Lung (tissue), 12 donors: ENCODE data around the gene DYNLL2. TPM values are rescaled to one million over a fixed set of nuclear protein-coding genes. Genes with fewer than 3 reads are reported as not detected.

ENCODE experiments used
- ATAC-seq: fragments of 200-7000 bp; cut with Tn5 transposase; one replicate; pipeline ENCODE4 v1.9.1; 2020; ENCODE audit warnings: moderate number of reproducible peaks; ENCODE audit not compliant: insufficient read depth, low FRiP score
- DNase-seq, 3 donors: peaks; one replicate each; pipeline ENCODE4 v3.0.0-alpha.2; 2013 to 2017
- H3K27ac ChIP-seq, 2 donors: one replicate each; pipeline ENCODE4 v1.5.1; 2013; ENCODE audit warnings: mild to moderate bottlenecking in 2 of 2, moderate library complexity in 2 of 2, control low read depth in 1 of 2, inconsistent platforms in 1 of 2, low read depth in 1 of 2, low read length in 1 of 2
- H3K27me3 ChIP-seq, 3 donors: one replicate each; pipeline ENCODE4 v1.5.1; 2013; ENCODE audit warnings: low read length in 2 of 3; ENCODE audit not compliant: control insufficient read depth in 3 of 3, insufficient read depth in 3 of 3
- H3K36me3 ChIP-seq, 4 donors: one replicate each; pipeline ENCODE4 v1.5.1; 2013; ENCODE audit warnings: low read length in 4 of 4, mild to moderate bottlenecking in 1 of 4, moderate library complexity in 1 of 4; ENCODE audit not compliant: control insufficient read depth in 4 of 4, insufficient read depth in 4 of 4
- H3K4me1 ChIP-seq, 5 donors: one replicate each; pipeline ENCODE4 v1.5.1; 2013; ENCODE audit warnings: low read length in 5 of 5, mild to moderate bottlenecking in 2 of 5, moderate library complexity in 1 of 5; ENCODE audit not compliant: control insufficient read depth in 5 of 5, insufficient read depth in 5 of 5
- H3K4me3 ChIP-seq: one replicate; pipeline ENCODE4 v1.5.1; 2013; ENCODE audit warnings: mild to moderate bottlenecking, control low read depth, moderate library complexity
- H3K9ac ChIP-seq, 2 donors: one replicate each; pipeline ENCODE4 v1.5.1; 2013; ENCODE audit warnings: low read length in 2 of 2, control low read depth in 1 of 2; ENCODE audit not compliant: insufficient read depth in 1 of 2
- H3K9me3 ChIP-seq, 4 donors: one replicate each; pipeline ENCODE4 v1.5.1; 2013; ENCODE audit warnings: low read length in 3 of 4, mild to moderate bottlenecking in 1 of 4, moderate library complexity in 1 of 4; ENCODE audit not compliant: control insufficient read depth in 4 of 4, insufficient read depth in 3 of 4
- CTCF ChIP-seq: IDR thresholded peaks from 2 replicates; pipeline ENCODE4 v1.5.1; 2012; ENCODE audit warnings: mild to moderate bottlenecking; ENCODE audit errors: control extremely low read depth, extremely low read depth
- WGBS, 2 donors: extraction: QIAGEN DNeasy Blood & Tissue Kit; methylation state at CpG; one replicate each; pipeline ENCODE4 v1.1.7; 2013; 5-methylcytosine and 5-hydroxymethylcytosine counted together
- polyA plus RNA-seq, 2 donors: library from polyadenylated mRNA; stranded (reverse); fragments of 200-250 nt; gene quantifications; one replicate each; pipeline ENCODE4 v1.2.1, GENCODE V29; 2013
- total RNA-seq, 2 donors: library from RNA; depleted of rRNA in 1 of 2; stranded (reverse); fragments of >200 nt in 1 of 2; gene quantifications; one replicate each; pipeline ENCODE4 v1.2.1, GENCODE V29; 2014 to 2021
- donor health status: control.
- donor health status: control.
- donor health status: Bipolar disorder and iron deficiency.
- donor health status: healthy.
- donor health status: DM: yes; HTN: yes; CAD: no.

The DYNLL2 gene
- total and polyA plus RNA-seq, 4 donors = 21.8 to 36.5 (median 26.6) TPM

- 68 to 79% methylated on average over 6 of the region's 6 CpGs for WGBS, 2 donors
- TF ChIP-seq CTCF = no peak
- Histone ChIP-seq H3K4me3 (no peak overlapping the region), H3K36me3 (peaks cover 0 to 2% (median 0%) of the 10 kb centered on the region in 4 donors), H3K27ac (no peak overlapping the region), H3K9me3 (no peaks in the 10 kb centered on the region), H3K27me3 (no peaks in the 10 kb centered on the region), H3K9ac (no peak overlapping the region), H3K4me1 (peaks cover 0 to 18% (median 4%) of the 10 kb centered on the region in 5 donors)
- no peak for DNase-seq
- no peak for ATAC-seq
Observed at GRCh38 chr17:58079300-58080033, 3.8 kb upstream of the DYNLL2 start.

GRCh38 chr17:58081646-58082340 is 1.4 kb upstream of the DYNLL2 start:
- peaks cover 0 to 3% (median 2%) of the 10 kb centered on the region in 4 donors for H3K36me3 ChIP-seq
- TF ChIP-seq CTCF = no peak
- H3K4me1 ChIP-seq = peaks cover 10 to 41% (median 15%) of the 10 kb centered on the region in 5 donors
- H3K9me3 ChIP-seq = no peaks in the 10 kb centered on the region
- ATAC-seq (no peak), DNase-seq (peak in 2 of 3 donors; percentile 15 to 42)
- H3K4me3 ChIP-seq = no peak overlapping the region
- H3K27me3 ChIP-seq = no peaks in the 10 kb centered on the region
- H3K9ac ChIP-seq = no peak overlapping the region
- H3K27ac ChIP-seq = no peak overlapping the region
- 82 to 84% methylated on average over 16 of the region's 16 CpGs for WGBS, 2 donors

- TF ChIP-seq CTCF = no peak
- Histone ChIP-seq H3K36me3 (peaks cover 0 to 9% (median 6%) of the 10 kb centered on the region in 4 donors), H3K4me3 (no peak overlapping the region)
Observed at GRCh38 chr17:58082341-58082869, 814 bp upstream of the DYNLL2 start.

More at GRCh38 chr17:58082341-58082869, 814 bp upstream of the DYNLL2 start:
- WGBS, 2 donors = 62 to 65% methylated on average over 10 of the region's 10 CpGs
- Histone ChIP-seq H3K9me3 (no peaks in the 10 kb centered on the region), H3K9ac (no peak overlapping the region), H3K27me3 (no peaks in the 10 kb centered on the region), H3K4me1 (peaks cover 12 to 47% (median 15%) of the 10 kb centered on the region in 5 donors), H3K27ac (peak overlapping the region; percentile 85 to 93)
- peak in 1 of 3 donors; percentile 45 for DNase-seq
- ATAC-seq = no peak
